B cell (primary cell): Measurements from ENCODE around the gene TENM3. TPM values are rescaled to one million over a fixed set of nuclear protein-coding genes. Genes with fewer than 3 reads are reported as not detected.

Experiments used
- ATAC-seq: fragments of 200-7000 bp; cut with Tn5 transposase; one replicate; pipeline ENCODE4 v1.10.0; 2021; ENCODE audit warnings: low read depth, mild to moderate bottlenecking, moderate number of reproducible peaks, moderate library complexity
- CTCF ChIA-PET: fragments of 350-600 bp; sonication (Branson Sonifier 250); formaldehyde crosslinking; loops from one replicate; lab custom pipeline; 2021; ENCODE audit warnings: antibody characterized with exemption, inconsistent platforms; lab: Charles Lee
- POLR2A ChIA-PET: fragments of 350-600 bp; sonication (Branson Sonifier 250); formaldehyde crosslinking; loops from one replicate; lab custom pipeline; 2021; ENCODE audit warnings: antibody characterized with exemption; lab: Charles Lee
- DNase-seq: peaks from one replicate; pipeline ENCODE4 v3.0.0; 2013
- H2AFZ ChIP-seq: 2 replicates; pipeline ENCODE4 v1.6.1; 2012; ENCODE audit warnings: mild to moderate bottlenecking, low read depth, low read length; ENCODE audit not compliant: insufficient read depth, poor library complexity, severe bottlenecking
- H3K27ac ChIP-seq, 2 donors: 1 replicate in 1 of 2; 2 replicates in 1 of 2; pipeline ENCODE4 v1.5.1; 2012 to 2013; ENCODE audit warnings: low read length in 2 of 2, mild to moderate bottlenecking in 2 of 2, moderate library complexity in 1 of 2
- H3K27me3 ChIP-seq, 4 experiments: fragments of 200-600 bp in 1 of 4; sonication (generic) in 1 of 4; replicated peaks in 1 of 4; 1 replicate in 2 of 4; 2 replicates in 2 of 4; pipeline versions ENCODE4 v1.6.1 to v1.7.0; 2013 to 2016; ENCODE audit warnings: low read length in 3 of 4, mild to moderate bottlenecking in 2 of 4, mixed read lengths in 1 of 4, moderate library complexity in 1 of 4; ENCODE audit not compliant: insufficient read depth in 4 of 4, control insufficient read depth in 3 of 4; ENCODE audit errors: control extremely low read depth in 1 of 4
- H3K36me3 ChIP-seq, 2 experiments: replicated peaks in 1 of 2; 1 replicate in 1 of 2; 2 replicates in 1 of 2; pipeline versions ENCODE4 v1.6.1 to v1.7.1; 2013; ENCODE audit warnings: low read length in 1 of 2; ENCODE audit not compliant: insufficient read depth in 2 of 2, control insufficient read depth in 1 of 2; ENCODE audit errors: control extremely low read depth in 1 of 2, extremely low read depth in 1 of 2
- H3K4me1 ChIP-seq, 2 donors: fragments of 200-600 bp in 1 of 2; sonication (generic) in 1 of 2; 1 replicate in 1 of 2; 2 replicates in 1 of 2; pipeline versions ENCODE4 v1.5.1 to v1.6.1; 2013 to 2017; ENCODE audit warnings: low read length in 2 of 2; ENCODE audit not compliant: control insufficient read depth in 2 of 2, insufficient read depth in 2 of 2
- H3K4me2 ChIP-seq: replicated peaks from 2 replicates; pipeline ENCODE3; 2012; ENCODE audit warnings: mild to moderate bottlenecking, low read depth, low read length; ENCODE audit not compliant: poor library complexity, severe bottlenecking
- H3K4me3 ChIP-seq, 5 experiments: fragments of 200-600 bp in 1 of 5; sonication (generic) in 1 of 5; 1 replicate in 3 of 5; 2 replicates in 2 of 5; pipeline versions ENCODE4 v1.5.1 to v1.7.0; 2011 to 2016; ENCODE audit warnings: low read length in 4 of 5, mild to moderate bottlenecking in 4 of 5, low read depth in 2 of 5, control low read depth in 1 of 5, moderate library complexity in 1 of 5; ENCODE audit not compliant: insufficient read depth in 1 of 5; ENCODE audit errors: control extremely low read depth in 1 of 5, extremely low read depth in 1 of 5
- H3K79me2 ChIP-seq: fragments of 200-600 bp; sonication (generic); one replicate; pipeline ENCODE4 v1.6.0; 2016; ENCODE audit warnings: low read length; ENCODE audit not compliant: control insufficient read depth, insufficient read depth
- H3K9ac ChIP-seq: fragments of 200-600 bp; sonication (generic); 2 replicates; pipeline ENCODE4 v1.6.1; 2017; ENCODE audit warnings: mild to moderate bottlenecking, low read length, moderate library complexity
- H3K9me3 ChIP-seq, 3 donors: one replicate each; pipeline versions ENCODE4 v1.6.1 to v1.7.1; 2013; ENCODE audit warnings: low read length in 2 of 3; ENCODE audit not compliant: control insufficient read depth in 2 of 3, insufficient read depth in 1 of 3; ENCODE audit errors: control extremely low read depth in 1 of 3
- H4K20me1 ChIP-seq: 2 replicates; pipeline ENCODE4 v1.6.0; 2012; ENCODE audit warnings: mild to moderate bottlenecking, low read length; ENCODE audit not compliant: insufficient read depth, control insufficient read depth, poor library complexity, severe bottlenecking
- H3K27ac Mint-ChIP-seq: one replicate; pipeline ENCODE4 v1.8.0; 2021; ENCODE audit warnings: mixed read lengths
- H3K27me3 Mint-ChIP-seq: one replicate; pipeline ENCODE4 v1.8.0; 2021; ENCODE audit warnings: mixed read lengths
- H3K4me1 Mint-ChIP-seq: one replicate; pipeline ENCODE4 v1.8.0; 2021; ENCODE audit warnings: mixed read lengths
- H3K4me3 Mint-ChIP-seq: one replicate; pipeline ENCODE4 v1.8.0; 2021; ENCODE audit warnings: mixed read lengths
- H3K9me3 Mint-ChIP-seq: one replicate; pipeline ENCODE4 v1.8.0; 2022; ENCODE audit warnings: mixed read lengths; ENCODE audit not compliant: insufficient read depth
- CTCF ChIP-seq: fragments of 200-600 bp; IDR thresholded peaks from one replicate; pipeline ENCODE4 v1.8.0; 2022; ENCODE audit warnings: antibody characterized with exemption, mild to moderate bottlenecking
- EZH2 ChIP-seq: IDR thresholded peaks from 2 replicates; pipeline ENCODE4 v1.6.1; 2012; ENCODE audit warnings: borderline replicate concordance, low read depth, mild to moderate bottlenecking, moderate library complexity, low read length; ENCODE audit not compliant: insufficient read depth, poor library complexity, severe bottlenecking
- WGBS: methylation state at CpG from one replicate; pipeline ENCODE4 v1.1.5; 2013; ENCODE audit warnings: missing lambda C conversion rate; ENCODE audit not compliant: insufficient coverage; 5-methylcytosine and 5-hydroxymethylcytosine counted together
- intact Hi-C: fragments of 100-400 bp; cut with micrococcal nuclease; formaldehyde crosslinking; loops from one replicate; pipeline ENCODE4 v1.10.0; 2022
- polyA plus RNA-seq: library from polyadenylated mRNA; depleted of rRNA; stranded (reverse); fragments of >200 nt; gene quantifications from 2 replicates; pipeline ENCODE4 v1.2.3, GENCODE V29; 2012
- total RNA-seq, 2 donors: library from RNA; stranded (reverse); fragments of 120-200 nt in 1 of 2; gene quantifications; 1 replicate in 1 of 2; 2 replicates in 1 of 2; pipeline versions ENCODE4 v1.2.3 to v1.2.4, GENCODE V29; 2013 to 2022

TENM3 gene
- total and polyA plus RNA-seq, 2 donors (not counting 1 experiment from before 2014, with no cell fraction given) = not detected

- H3K36me3 ChIP-seq = no peaks in the 10 kb centered on the region
- no peaks in the 10 kb centered on the region for H3K9me3 Mint-ChIP-seq
- H3K79me2 ChIP-seq = no peaks in the 10 kb centered on the region
- no peaks in the 10 kb centered on the region for H3K4me1 Mint-ChIP-seq
- no peak overlapping the region for H3K27ac ChIP-seq
- H2AFZ ChIP-seq = no peak overlapping the region
- POLR2A ChIA-PET = no interaction called here
- no peaks in the 10 kb centered on the region for H3K4me1 ChIP-seq
- no peaks in the 10 kb centered on the region for H3K27me3 Mint-ChIP-seq
- CTCF ChIA-PET = no interaction called here
- no peaks in the 10 kb centered on the region for H4K20me1 ChIP-seq
- H3K9me3 ChIP-seq = no peaks in the 10 kb centered on the region
- H3K27ac Mint-ChIP-seq = no peak overlapping the region
- H3K9ac ChIP-seq = no peak overlapping the region
- H3K4me3 Mint-ChIP-seq = no peak overlapping the region
- no peak for ATAC-seq
- WGBS = 93% methylated on average over 8 of the region's 8 CpGs
- intact Hi-C loops = no loop called here
- no peak for TF ChIP-seq CTCF
- TF ChIP-seq EZH2 = no peak
- H3K4me3 ChIP-seq = no peak overlapping the region
- no peak for DNase-seq
- H3K27me3 ChIP-seq = no peaks in the 10 kb centered on the region
- H3K4me2 ChIP-seq = no peak overlapping the region
These were observed 521.4 kb downstream of the TENM3 start for GRCh38 chr4:182764642-182765041.

- no peaks in the 10 kb centered on the region for H3K27me3 Mint-ChIP-seq
- H3K36me3 ChIP-seq = no peaks in the 10 kb centered on the region
These were observed 523.0 kb downstream of the TENM3 start for GRCh38 chr4:182765987-182766856.

More at GRCh38 chr4:182765987-182766856, 523.0 kb downstream of the TENM3 start:
- POLR2A ChIA-PET = no interaction called here
- no peak overlapping the region for H3K9ac ChIP-seq
- H3K79me2 ChIP-seq = no peaks in the 10 kb centered on the region
- no peaks in the 10 kb centered on the region for H3K9me3 ChIP-seq
- DNase-seq (no peak), ATAC-seq (no peak)
- no peaks in the 10 kb centered on the region for H3K27me3 ChIP-seq
- H3K4me1 ChIP-seq = no peaks in the 10 kb centered on the region
- Mint-ChIP-seq H3K4me3 (no peak overlapping the region), H3K9me3 (no peaks in the 10 kb centered on the region), H3K27ac (no peak overlapping the region), H3K4me1 (no peaks in the 10 kb centered on the region)
- TF ChIP-seq CTCF = no peak
- TF ChIP-seq EZH2 = no peak
- H4K20me1 ChIP-seq = no peaks in the 10 kb centered on the region
- WGBS = 94% methylated on average over 2 of the region's 7 CpGs
- no peak overlapping the region for H3K4me2 ChIP-seq
- H3K27ac ChIP-seq = no peak overlapping the region
- no peak overlapping the region for H3K4me3 ChIP-seq
- intact Hi-C loops = no loop called here
- CTCF ChIA-PET = no interaction called here
- H2AFZ ChIP-seq = no peak overlapping the region
